Fibroblast of the aortic adventitia (primary cell): ENCODE data around the gene NMRAL1. TPM values are rescaled to one million over a fixed set of nuclear protein-coding genes. Genes with fewer than 3 reads are reported as not detected.

ENCODE experiments used
- DNase-seq: peaks from one replicate; pipeline ENCODE4 v3.0.0-alpha.2; 2010; ENCODE audit warnings: low read depth
- H3K4me3 ChIP-seq: 2 replicates; pipeline ENCODE4 v1.5.1; 2011; ENCODE audit warnings: low read depth, mild to moderate bottlenecking, control low read depth, low read length, moderate library complexity
- CTCF ChIP-seq: IDR thresholded peaks from 2 replicates; pipeline ENCODE4 v1.5.1; 2011; ENCODE audit warnings: mild to moderate bottlenecking, low read length, control low read depth, inconsistent platforms; ENCODE audit not compliant: insufficient read depth
- total RNA-seq: library from RNA; depleted of rRNA; stranded (reverse); fragments of >200 nt; gene quantifications from 2 replicates; pipeline ENCODE4 v1.2.3, GENCODE V29; 2012; ENCODE audit warnings: low replicate concordance

The NMRAL1 gene
- total RNA-seq, 1 donor, result 43.4 TPM

- TF ChIP-seq CTCF, result no peak
- no peak overlapping the region for H3K4me3 ChIP-seq
- no peak for DNase-seq
These were observed 41.2 kb downstream of the NMRAL1 start for GRCh38 chr16:4433228-4433627.

DNA sequence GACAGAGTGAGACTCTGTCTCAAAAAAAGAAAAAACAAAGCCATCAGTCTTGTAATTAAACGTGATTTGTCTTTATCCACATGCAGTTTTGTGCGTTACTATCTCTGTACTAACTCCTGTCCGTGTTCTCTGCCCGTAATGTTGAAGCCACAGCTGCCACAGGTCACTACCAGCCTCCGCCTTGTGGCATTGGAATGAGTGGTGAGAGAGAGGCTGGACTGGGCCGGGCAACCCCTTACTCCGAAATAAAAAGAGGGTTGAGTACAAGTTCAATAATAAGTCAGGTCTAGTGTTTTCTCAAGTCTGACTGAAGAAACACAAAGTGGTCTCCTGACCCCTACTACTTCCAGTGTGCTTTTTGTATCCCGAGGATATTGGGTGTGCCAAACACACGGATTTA, 43.4 kb downstream of the NMRAL1 start:
- DNase-seq, result no peak
- H3K4me3 ChIP-seq, result no peak overlapping the region
- TF ChIP-seq CTCF, result no peak

DNA sequence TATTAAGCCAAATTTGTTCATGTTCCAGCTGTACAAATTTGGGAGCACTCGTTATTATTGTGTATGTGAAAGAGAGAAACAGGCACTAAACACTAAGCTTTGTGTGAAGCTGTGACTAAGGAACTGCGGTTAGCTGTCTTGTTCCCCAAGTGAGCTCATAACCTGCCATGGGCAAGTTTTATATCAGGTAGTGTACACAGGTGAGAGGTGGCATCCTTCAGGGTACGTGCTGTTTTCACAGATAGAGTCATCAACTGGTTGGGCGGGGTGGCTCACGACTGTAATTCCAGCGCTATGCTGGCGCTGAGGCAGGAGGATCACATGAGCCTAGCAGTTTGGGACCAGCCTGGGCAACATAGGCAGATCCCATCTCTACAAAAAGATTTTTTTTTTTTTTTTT, 45.9 kb downstream of the NMRAL1 start:
- no peak for TF ChIP-seq CTCF
- H3K4me3 ChIP-seq, result no peak overlapping the region
- DNase-seq, result no peak

DNA sequence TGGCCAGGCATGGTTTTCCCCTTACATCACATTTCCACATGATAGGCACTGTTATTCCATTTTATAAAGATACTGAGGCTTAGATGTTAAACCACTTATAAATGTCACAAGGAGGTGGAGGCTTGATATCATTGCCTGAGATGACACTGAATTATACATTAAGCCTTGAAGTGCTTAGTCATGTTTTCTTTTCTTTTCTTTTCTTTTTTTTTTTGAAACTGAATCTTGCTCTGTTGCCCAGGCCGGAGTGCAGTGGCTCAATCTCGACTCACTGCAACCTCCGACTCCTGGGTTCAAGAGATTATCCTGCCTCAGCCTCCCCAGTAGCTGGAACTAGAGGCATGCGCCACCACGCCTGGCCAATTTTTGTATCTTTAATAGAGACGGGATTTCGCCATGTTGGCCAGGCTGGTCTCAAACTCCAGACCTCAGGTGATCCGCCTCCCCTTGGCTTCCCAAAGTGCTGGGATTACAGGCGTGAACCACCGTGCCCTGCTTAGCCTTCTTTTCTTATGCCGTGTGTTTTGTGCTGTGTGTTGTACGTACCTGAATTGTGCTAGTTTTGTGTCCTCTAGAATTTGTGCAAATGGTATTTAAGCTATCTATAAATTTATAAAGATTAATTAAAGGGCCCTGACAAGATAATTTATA, 47.6 kb downstream of the NMRAL1 start:
- peak overlapping the region; percentile 75 for H3K4me3 ChIP-seq
- DNase-seq, result no peak
- no peak for TF ChIP-seq CTCF

DNA sequence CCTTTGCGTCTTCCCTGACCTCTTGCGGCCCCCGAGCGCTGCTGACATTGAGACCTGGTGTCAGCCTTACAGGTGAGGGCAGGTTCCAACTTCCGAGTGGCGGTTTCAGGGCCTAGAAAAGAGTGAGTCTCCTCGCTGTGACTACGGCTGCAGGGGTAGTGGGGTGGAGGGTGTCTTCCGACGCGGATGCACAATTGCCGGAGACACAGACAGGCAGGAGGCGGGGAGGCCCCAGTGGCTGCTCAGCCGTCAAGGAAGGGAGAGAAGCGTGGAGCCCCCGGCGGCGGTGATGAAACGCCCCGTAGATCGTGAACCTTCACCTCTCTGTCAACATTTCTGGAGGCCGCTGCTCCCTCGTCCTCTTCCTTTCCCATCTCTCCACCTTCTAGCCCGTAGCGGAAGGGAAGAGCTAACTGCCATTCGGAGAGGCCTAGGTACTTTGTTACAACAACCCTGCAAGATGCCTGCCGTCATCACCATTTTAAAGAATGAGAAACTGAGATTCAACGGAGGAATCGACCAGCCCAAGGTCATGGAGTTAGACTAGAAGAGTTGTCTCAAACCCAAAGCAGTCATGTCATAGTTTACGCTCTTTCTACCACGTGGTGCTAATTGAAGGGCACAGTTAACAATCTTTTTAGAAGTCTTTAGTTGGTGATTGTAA, 48.3 kb downstream of the NMRAL1 start:
- no peak for DNase-seq
- peak overlapping the region; percentile 75 for H3K4me3 ChIP-seq
- TF ChIP-seq CTCF, result no peak

DNA sequence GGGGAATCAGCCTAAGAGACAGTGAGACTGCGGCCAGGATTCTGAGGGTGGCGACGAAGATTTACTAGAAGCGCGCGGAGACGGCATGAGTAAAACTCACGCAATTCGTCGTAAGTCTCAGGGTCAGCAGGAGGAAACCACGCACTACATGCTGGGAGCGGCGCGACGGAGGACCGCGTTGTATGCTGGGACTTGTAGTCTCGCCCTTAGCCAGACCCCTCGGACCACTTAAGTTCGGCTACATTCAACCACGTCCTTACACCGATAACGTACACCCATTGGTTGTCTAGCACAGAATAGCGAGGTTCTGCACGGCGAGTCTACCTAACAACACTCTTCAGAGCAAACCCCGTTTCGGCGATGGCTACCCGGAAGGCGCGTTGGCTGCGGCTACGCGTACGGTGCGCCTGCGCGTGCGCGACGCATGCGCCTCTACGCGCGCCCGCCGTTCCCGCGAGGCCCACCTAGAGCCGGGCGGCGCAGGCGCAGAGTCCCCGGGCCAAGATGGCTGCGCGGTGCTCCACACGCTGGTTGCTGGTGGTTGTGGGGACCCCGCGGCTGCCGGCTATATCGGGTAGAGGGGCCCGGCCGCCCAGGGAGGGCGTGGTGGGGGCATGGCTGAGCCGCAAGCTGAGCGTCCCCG, 48.9 kb downstream of the NMRAL1 start, which contains the start of gene DNAJA3:
Gene DNAJA3 (plus strand): TSS at position 491 of the 643 bp plus-strand sequence. CDS start 14 bp downstream, at position 505.
- peak within 1 kb of the TSS; percentile 75 for H3K4me3 ChIP-seq

More for the DNA sequence above, 48.9 kb downstream of the NMRAL1 start, which contains the start of gene DNAJA3:
- DNase-seq, result peak; percentile 97
- TF ChIP-seq CTCF, result no peak
